CD4-positive, alpha-beta T cell treated with Interleukin-17A for 1 hour (primary cell): ENCODE results near the gene OOSP3.
"Not testable (repeated sequence)": the region's sequence is repeated elsewhere in the genome, so short reads cannot be mapped to it uniquely, and the experiment has no call there.

ENCODE experiments used
- DNase-seq: peaks from one replicate; pipeline ENCODE4 v3.0.0-alpha.2; 2020

Gene OOSP3, protein sequence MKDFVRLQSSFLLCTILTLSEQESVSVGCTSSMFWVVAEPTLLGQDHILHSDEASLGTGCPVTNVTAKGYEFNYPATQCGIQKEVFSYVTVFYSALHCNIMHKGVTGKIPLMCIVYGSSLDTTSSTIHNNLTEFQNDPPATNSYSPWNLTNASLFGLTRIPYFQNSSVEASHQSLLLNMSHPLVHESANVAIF

GRCh38 chr11:59878575-59878974, at the start of gene OOSP3:
OOSP3 (plus strand) TSS chr11:59878782; CDS start chr11:59878809, 27 bp downstream.
- no peak for DNase-seq

- no peak for DNase-seq
These were observed 49.2 kb upstream of the OOSP3 start for GRCh38 chr11:59829358-59829757.

DNA sequence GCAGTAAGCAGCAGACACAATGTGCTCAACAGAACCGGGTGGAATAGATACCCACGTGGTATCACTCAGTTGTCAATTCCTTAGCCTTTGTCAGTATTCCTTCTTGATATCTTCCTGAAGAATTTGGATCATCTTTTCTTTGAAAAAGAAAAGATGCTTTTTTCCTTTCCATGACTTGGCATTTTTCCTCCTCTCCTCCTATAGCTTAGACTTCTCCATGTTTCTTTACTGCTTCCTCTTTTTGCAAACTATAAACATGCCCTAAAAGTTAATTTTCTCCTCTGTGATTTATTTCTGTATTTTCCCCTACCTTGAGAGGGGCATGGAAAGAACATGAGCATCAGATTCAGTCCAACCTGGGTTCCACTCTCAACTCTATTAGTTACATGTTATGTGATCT, 45.0 kb upstream of the OOSP3 start:
- no peak for DNase-seq

GRCh38 chr11:59839615-59840014, 39.0 kb upstream of the OOSP3 start:
- no peak for DNase-seq

DNA sequence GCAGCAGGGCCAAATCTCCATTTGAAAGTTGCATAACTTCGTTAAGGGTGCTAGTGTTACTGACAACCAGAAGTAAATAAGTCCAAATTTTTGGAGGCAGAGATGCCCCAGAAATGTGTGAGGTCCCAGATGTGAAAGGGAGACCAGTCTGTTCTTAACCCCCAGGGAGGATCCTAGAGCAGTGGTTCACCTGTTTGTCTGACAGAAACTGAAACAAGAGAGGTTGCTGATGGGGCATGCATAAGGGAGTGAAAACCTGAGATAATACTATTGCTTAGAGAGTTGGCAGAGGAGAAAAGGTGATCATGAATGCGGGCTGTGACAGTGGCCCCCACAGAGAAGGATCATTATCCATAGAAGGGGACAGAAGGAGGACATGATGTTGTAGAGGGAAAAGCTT, 37.1 kb upstream of the OOSP3 start:
- DNase-seq, result no peak

DNA sequence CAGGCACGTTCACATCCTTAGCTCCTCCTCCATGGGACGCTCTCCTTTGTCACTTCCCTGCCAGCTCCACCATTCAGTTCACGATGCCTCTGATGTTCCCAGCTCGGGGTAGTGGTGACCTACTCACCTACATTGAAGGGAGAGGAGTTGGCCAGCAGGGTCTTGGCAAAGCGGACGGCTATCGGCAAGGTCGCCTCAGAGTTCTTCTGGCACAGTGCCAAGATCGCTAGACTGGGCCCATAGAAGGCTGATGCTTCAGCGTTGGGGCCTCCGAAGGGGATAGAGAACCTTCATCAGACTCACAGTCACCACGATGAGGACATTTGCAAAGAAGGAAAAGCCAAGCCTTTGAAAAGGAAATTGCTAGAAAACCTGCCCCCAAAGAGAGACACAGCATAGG, 36.3 kb upstream of the OOSP3 start:
- no peak for DNase-seq

GRCh38 chr11:59845399-59845798, 33.2 kb upstream of the OOSP3 start, which contains the start of gene CBLIF:
CBLIF (minus strand) TSS chr11:59845499; CDS start chr11:59845453, 46 bp downstream.
- DNase-seq, result no peak

GRCh38 chr11:59846556-59846955, 32.0 kb upstream of the OOSP3 start:
- DNase-seq, result no peak

DNA sequence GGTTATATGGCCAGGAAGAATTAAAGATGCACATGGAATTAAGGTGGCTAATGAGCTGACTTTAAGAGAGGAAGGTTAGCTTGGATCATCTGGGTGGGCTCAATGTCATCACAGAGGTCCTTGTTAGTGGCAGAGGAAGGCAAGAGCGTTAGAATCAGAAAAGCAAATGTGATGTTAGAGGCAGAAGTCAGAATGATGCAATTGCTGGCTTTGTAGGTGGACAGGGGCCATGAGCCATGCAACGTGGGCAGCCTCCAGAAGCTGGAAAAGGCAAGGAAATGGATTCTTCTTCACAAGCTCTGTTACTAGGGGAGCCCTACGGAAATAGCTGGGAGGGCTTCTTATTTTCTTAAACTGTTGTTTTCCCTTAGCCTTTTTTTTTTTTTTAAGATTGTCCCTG, 31.0 kb upstream of the OOSP3 start:
- DNase-seq, result no peak

DNA sequence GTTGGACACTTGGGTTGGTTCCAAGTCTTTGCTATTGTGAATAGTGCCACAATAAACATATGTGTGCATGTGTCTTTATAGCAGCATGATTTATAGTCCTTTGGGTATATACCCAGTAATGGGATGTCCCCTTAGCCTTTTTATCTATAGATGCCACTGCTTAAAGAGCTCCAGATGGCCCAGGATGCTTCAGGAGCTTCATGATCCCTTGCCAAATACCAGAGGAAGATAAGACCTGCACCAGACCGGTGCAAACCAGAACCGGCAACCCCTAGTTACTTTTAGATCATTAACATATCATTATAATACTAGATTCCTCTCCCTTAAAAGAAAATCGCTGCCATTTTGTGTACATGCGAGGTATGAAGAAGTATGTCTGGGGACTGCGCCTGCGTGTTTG, 30.1 kb upstream of the OOSP3 start:
- not testable (repeated sequence) for DNase-seq

DNA sequence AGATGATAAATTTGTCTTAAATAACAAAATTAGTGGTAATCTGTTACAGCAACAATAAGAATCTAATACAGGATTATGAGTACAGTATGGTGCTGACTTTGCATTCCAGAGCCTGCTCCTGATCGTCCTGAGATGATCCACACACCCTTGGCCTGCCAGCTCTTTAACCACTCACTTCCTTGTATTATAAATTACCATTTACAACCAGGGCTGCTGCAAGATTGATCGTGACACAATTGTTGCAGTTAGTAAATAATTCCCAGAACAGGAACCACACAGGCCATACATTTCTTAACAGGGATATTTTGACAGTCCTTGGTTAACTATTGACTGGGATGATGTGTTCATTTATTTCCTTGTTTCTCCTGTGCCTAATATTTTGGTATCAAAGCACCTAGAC, 29.5 kb upstream of the OOSP3 start:
- no peak for DNase-seq

GRCh38 chr11:59849551-59849950, 29.0 kb upstream of the OOSP3 start:
- DNase-seq, result not testable (repeated sequence)

- DNase-seq, result not testable (repeated sequence)
These were observed 27.2 kb upstream of the OOSP3 start for GRCh38 chr11:59851416-59851815.

DNA sequence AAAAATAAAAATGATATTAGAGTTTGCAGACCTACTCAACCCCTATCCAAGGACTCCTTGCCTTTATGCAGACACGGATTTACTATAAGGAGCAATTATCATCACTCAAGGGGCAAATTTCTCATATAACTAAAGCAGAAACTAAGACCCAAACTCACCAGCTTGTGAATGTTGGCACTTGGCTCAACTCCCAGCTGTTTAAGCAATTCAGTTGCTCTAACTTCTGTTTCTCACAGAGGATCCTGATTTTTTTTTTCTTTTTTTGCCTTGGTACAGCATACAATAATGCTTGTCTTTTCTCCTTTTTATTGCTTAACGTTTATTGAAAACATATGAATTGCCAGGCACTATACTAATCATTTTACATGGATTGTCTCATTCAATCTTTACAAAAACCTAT, 23.7 kb upstream of the OOSP3 start:
- DNase-seq, result no peak

- peak; percentile 47 for DNase-seq
These were observed 20.8 kb upstream of the OOSP3 start for GRCh38 chr11:59857439-59858434.

- no peak for DNase-seq
These were observed 18.9 kb upstream of the OOSP3 start for GRCh38 chr11:59859673-59860072.

DNA sequence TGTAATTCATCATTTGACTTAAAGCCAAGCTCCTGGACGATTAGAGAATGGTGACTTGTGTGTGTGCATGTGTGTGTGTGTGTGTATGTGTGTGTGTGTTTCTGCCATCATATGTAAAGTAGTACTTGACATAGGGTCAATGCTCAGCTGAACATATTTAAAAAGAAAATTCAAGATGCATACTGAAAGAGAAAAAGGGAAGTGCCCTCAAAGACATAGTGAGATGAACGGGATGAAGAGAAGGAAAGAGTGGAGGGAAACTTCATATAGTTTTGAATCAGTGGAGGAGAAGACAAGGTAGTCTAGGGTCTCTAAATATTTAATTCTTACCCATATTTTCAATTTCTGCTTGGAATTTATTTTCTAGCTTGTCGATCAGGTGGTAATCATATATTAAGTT, 16.3 kb upstream of the OOSP3 start:
- DNase-seq, result no peak

DNA sequence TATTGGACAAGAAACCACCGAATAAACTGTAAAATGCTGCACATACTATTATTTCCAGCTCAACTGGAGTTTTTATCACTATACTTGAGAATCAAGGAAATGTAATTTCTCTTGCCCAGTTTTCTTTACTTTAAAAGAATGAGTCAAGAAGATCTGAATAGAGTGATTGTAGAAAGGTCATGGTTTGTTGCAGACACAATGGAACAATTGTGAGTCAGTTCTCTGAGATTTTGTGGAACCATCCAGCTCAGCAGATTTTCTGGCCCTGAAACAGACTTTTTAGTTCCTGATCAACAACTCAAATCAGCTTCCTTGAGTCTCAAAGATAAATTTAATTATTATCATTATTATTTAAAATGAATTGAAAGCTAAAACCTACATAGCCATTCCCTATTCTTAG, 13.6 kb upstream of the OOSP3 start:
- no peak for DNase-seq

DNA sequence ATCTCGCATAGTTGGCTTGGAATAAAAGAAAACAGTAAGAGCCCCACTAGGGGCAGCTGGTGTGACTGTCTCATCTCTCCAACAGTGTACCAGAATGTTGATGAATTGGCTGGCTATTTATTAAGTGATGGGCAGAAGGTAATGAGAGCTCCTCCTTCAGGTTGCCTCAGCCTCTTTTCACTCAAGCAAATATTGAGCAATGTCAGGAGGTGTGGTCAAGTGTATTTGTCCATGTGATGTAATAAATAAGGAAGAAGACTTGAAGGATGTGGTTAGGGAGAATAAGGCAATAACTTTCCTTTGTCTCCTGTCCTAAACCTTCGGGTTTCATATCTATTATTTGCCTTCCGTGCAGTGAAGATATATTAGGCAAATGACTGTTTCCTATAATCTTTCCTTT, 12.2 kb upstream of the OOSP3 start, which contains the start of gene TCN1:
TCN1 (minus strand) TSS at position 91 of the 400 bp plus-strand sequence; CDS start at position 74, 17 bp downstream.
- peak; percentile 14 for DNase-seq

DNA sequence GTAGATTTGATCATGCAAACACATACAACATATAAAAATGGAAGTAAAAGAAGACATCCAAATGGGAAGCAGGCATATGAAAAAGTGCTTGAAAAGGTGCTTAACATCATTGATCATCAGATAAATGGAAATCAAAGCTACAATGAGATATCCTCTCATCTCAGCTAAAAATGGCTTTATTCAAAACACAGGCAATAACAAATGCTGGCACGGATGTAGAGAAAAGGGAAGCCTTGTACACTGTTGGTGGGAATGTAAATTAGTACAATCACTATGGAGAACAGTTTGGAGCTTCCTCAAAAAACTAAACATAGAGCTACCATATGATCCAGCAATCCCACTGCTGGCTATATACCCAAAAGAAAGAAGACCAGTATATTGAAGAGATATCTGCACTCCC, 11.7 kb upstream of the OOSP3 start:
- no peak for DNase-seq

DNA sequence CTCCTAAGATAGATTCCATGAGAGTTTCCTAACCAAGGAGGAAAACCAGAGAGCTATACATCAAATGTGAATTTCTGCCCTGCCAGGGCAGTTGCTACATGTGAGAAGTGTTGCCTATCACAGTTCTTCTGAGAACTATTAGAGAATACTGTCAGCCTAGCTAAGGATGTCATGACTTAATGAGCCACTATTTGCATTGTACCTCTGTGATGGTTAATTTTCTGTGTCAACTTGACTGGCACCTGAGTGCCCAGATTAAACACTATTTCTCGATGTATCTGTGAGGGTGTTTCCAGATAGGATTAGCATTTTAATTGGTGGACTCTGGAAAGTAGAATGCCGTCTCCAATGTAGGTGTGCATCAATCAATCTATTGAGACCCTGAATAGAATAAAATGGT, 10.6 kb upstream of the OOSP3 start:
- DNase-seq, result no peak

- no peak for DNase-seq
These were observed 6.5 kb upstream of the OOSP3 start for GRCh38 chr11:59872076-59872475.

DNA sequence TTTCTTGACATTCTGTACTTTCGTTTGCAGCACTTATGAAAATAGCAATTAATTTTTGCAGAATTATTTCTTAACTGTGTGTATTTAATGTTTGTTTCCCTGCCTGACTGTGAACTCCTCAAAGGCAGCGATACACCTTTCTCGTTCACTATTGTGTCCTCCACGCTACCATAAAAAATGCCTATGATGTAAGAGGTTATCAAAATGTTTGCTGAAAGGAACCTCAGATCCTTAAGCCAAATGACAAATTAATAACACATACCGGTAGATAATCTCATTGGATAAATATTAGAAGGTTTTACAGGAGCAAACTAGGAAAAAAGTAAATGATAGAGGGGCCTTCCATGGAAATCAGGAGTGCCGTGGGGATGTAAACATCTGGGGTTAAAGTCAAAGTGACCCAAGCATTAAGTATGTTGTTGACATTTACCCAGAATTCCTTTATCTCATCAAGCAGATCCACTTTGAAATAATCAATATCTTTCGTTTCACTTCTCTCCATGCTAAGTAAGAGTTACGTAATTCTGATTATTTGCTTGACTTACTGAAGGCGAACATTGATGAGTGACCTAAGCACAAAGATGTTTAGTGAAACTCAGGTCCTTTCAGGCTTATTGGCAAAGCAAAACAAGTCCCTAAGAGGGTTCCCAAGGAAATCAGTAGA, 2.6 kb upstream of the OOSP3 start:
- DNase-seq, result no peak
